Fibroblast of skin of left quadriceps (primary cell): ENCODE data around the gene KCTD10.
"Not testable (repeated sequence)": the region's sequence is repeated elsewhere in the genome, so short reads cannot be mapped to it uniquely, and the experiment has no call there.

Experiments
- DNase-seq, 2 experiments: peaks; one replicate each; pipeline ENCODE4 v3.0.0-alpha.2; 2013; ENCODE audit warnings: low read depth in 2 of 2

KCTD10 gene

GRCh38 chr12:109448707-109449390 is 28.3 kb downstream of the KCTD10 start:
- DNase-seq, result no peak

- DNase-seq, result no peak
Measured at GRCh38 chr12:109448272-109448671, 28.8 kb downstream of the KCTD10 start.

GRCh38 chr12:109447482-109447881 is 29.6 kb downstream of the KCTD10 start:
- no peak for DNase-seq

GRCh38 chr12:109446869-109447268 is 30.2 kb downstream of the KCTD10 start:
- no peak for DNase-seq

- no peak for DNase-seq
Measured at GRCh38 chr12:109445191-109445609, 31.9 kb downstream of the KCTD10 start.

- DNase-seq, result no peak
Measured at GRCh38 chr12:109444259-109444658, 32.8 kb downstream of the KCTD10 start.

GRCh38 chr12:109443794-109444193 is 33.3 kb downstream of the KCTD10 start:
- no peak for DNase-seq

GRCh38 chr12:109440851-109441490 is 36.1 kb downstream of the KCTD10 start:
- DNase-seq, result no peak

- DNase-seq, result not testable (repeated sequence)
Measured at GRCh38 chr12:109439951-109440350, 37.1 kb downstream of the KCTD10 start.

- no peak for DNase-seq
Measured at GRCh38 chr12:109439181-109439580, 37.9 kb downstream of the KCTD10 start.

- DNase-seq, result peak in 1 of 2 experiments; percentile 39
Measured at GRCh38 chr12:109436188-109436560, 40.9 kb downstream of the KCTD10 start.

- no peak for DNase-seq
Measured at GRCh38 chr12:109435428-109436187, 41.5 kb downstream of the KCTD10 start.

GRCh38 chr12:109434582-109434981 is 42.5 kb downstream of the KCTD10 start:
- no peak for DNase-seq

- no peak for DNase-seq
Measured at GRCh38 chr12:109433618-109434017, 43.5 kb downstream of the KCTD10 start.

- peak; percentile 49 to 51 for DNase-seq
Measured at GRCh38 chr12:109432842-109433304, 44.2 kb downstream of the KCTD10 start.

GRCh38 chr12:109432431-109432830 is 44.7 kb downstream of the KCTD10 start:
- no peak for DNase-seq

- DNase-seq, result no peak
Measured at GRCh38 chr12:109430244-109430643, 46.9 kb downstream of the KCTD10 start.

- DNase-seq, result not testable (repeated sequence)
Measured at GRCh38 chr12:109428804-109429203, 48.3 kb downstream of the KCTD10 start.

GRCh38 chr12:109428037-109428629 is 49.0 kb downstream of the KCTD10 start:
- DNase-seq, result peak; percentile 45 to 48

GRCh38 chr12:109423392-109423791 is 53.7 kb downstream of the KCTD10 start:
- DNase-seq, result no peak

- no peak for DNase-seq
Measured at GRCh38 chr12:109422251-109422650, 54.8 kb downstream of the KCTD10 start.
